Stomach (tissue), 9 donors: ENCODE measurements around the gene RSU1. TPM values are rescaled to one million over a fixed set of nuclear protein-coding genes. Genes with fewer than 3 reads are reported as not detected.

Experiments
- DNase-seq, 2 donors: peaks; one replicate each; pipeline versions ENCODE4 v3.0.0 to v3.0.0-alpha.2; 2013 to 2019
- H3K27ac ChIP-seq, 5 donors: fragments of 200-600 bp in 4 of 5; sonication (generic) in 4 of 5; one replicate each; pipeline ENCODE4 v1.5.1; 2013 to 2019; ENCODE audit warnings: mild to moderate bottlenecking in 1 of 5, moderate library complexity in 1 of 5
- H3K27me3 ChIP-seq, 3 donors: fragments of 200-600 bp; sonication (generic); one replicate each; pipeline ENCODE4 v1.5.1; 2017 to 2019; ENCODE audit warnings: mixed run types in 1 of 3
- H3K36me3 ChIP-seq, 4 donors: fragments of 200-600 bp; sonication (generic); 1 replicate in 3 of 4; 2 replicates in 1 of 4; pipeline ENCODE4 v1.5.1; 2016 to 2019
- H3K4me1 ChIP-seq, 4 donors: fragments of 200-600 bp; sonication (generic); one replicate each; pipeline ENCODE4 v1.5.1; 2016 to 2019
- H3K4me3 ChIP-seq, 4 donors: fragments of 200-600 bp; sonication (generic) in 3 of 4; one replicate each; pipeline ENCODE4 v1.5.1; 2016 to 2019; ENCODE audit warnings: mild to moderate bottlenecking in 1 of 4
- H3K9me3 ChIP-seq, 4 donors: fragments of 200-600 bp; sonication (generic); one replicate each; pipeline ENCODE4 v1.5.1; 2016 to 2019
- CTCF ChIP-seq, 7 experiments: fragments of 450-650 bp in 4 of 7; fragments of 200-600 bp in 3 of 7; sonication (generic) in 3 of 7; IDR thresholded peaks; one replicate each; pipeline ENCODE4 v1.5.1; 2016 to 2019; ENCODE audit warnings: antibody characterized with exemption in 7 of 7, control low read depth in 2 of 7, mild to moderate bottlenecking in 1 of 7
- EP300 ChIP-seq: sonication (generic); formaldehyde crosslinking; IDR thresholded peaks from one replicate; pipeline ENCODE4 v1.6.1; 2017; ENCODE audit warnings: antibody characterized with exemption
- POLR2A ChIP-seq, 4 donors: fragments of 450-650 bp; IDR thresholded peaks; one replicate each; pipeline ENCODE4 v1.6.1; 2016; ENCODE audit warnings: antibody characterized with exemption in 4 of 4, control low read depth in 2 of 4, mild to moderate bottlenecking in 1 of 4, moderate library complexity in 1 of 4
- POLR2AphosphoS5 ChIP-seq, 3 donors: sonication (generic); formaldehyde crosslinking; IDR thresholded peaks; one replicate each; pipeline ENCODE4 v1.6.1; 2016; ENCODE audit warnings: antibody characterized with exemption in 3 of 3
- WGBS, 5 donors: extraction: QIAGEN DNeasy Blood & Tissue Kit in 3 of 5; methylation state at CpG; one replicate each; pipeline versions ENCODE4 v1.1.5 to v1.1.7; 2013 to 2018; 5-methylcytosine and 5-hydroxymethylcytosine counted together
- intact Hi-C: fragments of 100-400 bp; cut with DNase I; formaldehyde crosslinking; loops from one replicate; pipeline ENCODE4 v1.15.1; 2023; ENCODE audit warnings: low total_unique reads
- polyA plus RNA-seq, 3 donors: library from polyadenylated mRNA; stranded (reverse); fragments of 200-250 nt; gene quantifications; one replicate each; pipeline ENCODE4 v1.2.3, GENCODE V29; 2013
- total RNA-seq, 5 donors: library from RNA; depleted of rRNA; stranded (reverse); fragments of >200 nt; gene quantifications; one replicate each; pipeline versions ENCODE4 v1.1.0 to v1.2.3, GENCODE V29; 2014 to 2016
- donor health status: healthy with polysubstance abuse.
- donor health status: Bipolar disorder and iron deficiency.
- donor health status: healthy.

The RSU1 gene
- total and polyA plus RNA-seq, 8 donors = 8.7 to 43.8 (median 40.4) TPM

- H3K4me3 ChIP-seq = no peak overlapping the region
- DNase-seq = no peak
- H3K27me3 ChIP-seq = no peaks in the 10 kb centered on the region
- peaks cover 0 to 13% (median 6%) of the 10 kb centered on the region in 4 donors for H3K36me3 ChIP-seq
- TF ChIP-seq POLR2AphosphoS5 (IDR thresholded peaks at IDR 0.05) (no peak), POLR2A (IDR thresholded peaks at IDR 0.05) (no peak), CTCF (IDR thresholded peaks at IDR 0.05) (no peak), EP300 (no peak)
- H3K4me1 ChIP-seq = peaks cover 0 to 32% (median 14%) of the 10 kb centered on the region in 4 donors
- H3K27ac ChIP-seq = no peak overlapping the region
- WGBS, 5 donors = 60 to 82% (median 81%) methylated on average over 3 of the region's 3 CpGs
- no peaks in the 10 kb centered on the region for H3K9me3 ChIP-seq
- intact Hi-C loops = no loop called here
These were observed 40.3 kb downstream of the RSU1 start for GRCh38 chr10:16776896-16777295.

- no peak overlapping the region for H3K4me3 ChIP-seq
- TF ChIP-seq POLR2AphosphoS5 (IDR thresholded peaks at IDR 0.05) = no peak
- TF ChIP-seq EP300 = no peak
- no peak for TF ChIP-seq POLR2A (IDR thresholded peaks at IDR 0.05)
- TF ChIP-seq CTCF (IDR thresholded peaks at IDR 0.05) = no peak
- DNase-seq = no peak
- WGBS, 5 donors = 89 to 92% (median 90%) methylated on average over 11 of the region's 11 CpGs
- H3K4me1 ChIP-seq = peaks cover 0 to 9% (median 4%) of the 10 kb centered on the region in 4 donors
- intact Hi-C loops = no loop called here
- H3K27me3 ChIP-seq = no peaks in the 10 kb centered on the region
- no peak overlapping the region for H3K27ac ChIP-seq
- H3K36me3 ChIP-seq = peaks cover 0 to 7% (median 0%) of the 10 kb centered on the region in 4 donors
- H3K9me3 ChIP-seq = no peaks in the 10 kb centered on the region
These were observed 43.9 kb downstream of the RSU1 start for GRCh38 chr10:16773334-16773733.

GRCh38 chr10:16770670-16771069 is 46.6 kb downstream of the RSU1 start:
- TF ChIP-seq POLR2A (IDR thresholded peaks at IDR 0.05) (no peak), CTCF (IDR thresholded peaks at IDR 0.05) (no peak)
- intact Hi-C loops = no loop called here

GRCh38 chr10:16770141-16770540 is 47.1 kb downstream of the RSU1 start:
- Histone ChIP-seq H3K9me3 (no peaks in the 10 kb centered on the region), H3K27me3 (no peaks in the 10 kb centered on the region), H3K4me3 (no peak overlapping the region), H3K4me1 (peaks cover 0 to 9% (median 5%) of the 10 kb centered on the region in 4 donors), H3K27ac (no peak overlapping the region), H3K36me3 (peaks cover 0 to 7% (median 0%) of the 10 kb centered on the region in 4 donors)
- 88 to 97% (median 94%) methylated on average over 8 of the region's 8 CpGs for WGBS, 5 donors
- TF ChIP-seq POLR2AphosphoS5 (IDR thresholded peaks at IDR 0.05) = no peak
- no peak for TF ChIP-seq POLR2A (IDR thresholded peaks at IDR 0.05)
- no peak for TF ChIP-seq CTCF (IDR thresholded peaks at IDR 0.05)
- no peak for TF ChIP-seq EP300
- intact Hi-C loops = no loop called here
- DNase-seq = no peak

More at GRCh38 chr10:16770670-16771069, 46.6 kb downstream of the RSU1 start:
- Histone ChIP-seq H3K27ac (no peak overlapping the region), H3K4me3 (no peak overlapping the region), H3K4me1 (peaks cover 0 to 4% (median 2%) of the 10 kb centered on the region in 4 donors), H3K9me3 (no peaks in the 10 kb centered on the region), H3K36me3 (peaks cover 0 to 7% (median 0%) of the 10 kb centered on the region in 4 donors), H3K27me3 (no peaks in the 10 kb centered on the region)
- WGBS, 5 donors = 88 to 98% (median 94%) methylated on average over 6 of the region's 6 CpGs
- DNase-seq = no peak
